MM.1S (cell line): Measurements from ENCODE around the gene TKFC.

Source experiments
- DNase-seq: peaks from one replicate; pipeline ENCODE4 v3.0.0-alpha.2; 2015
- H2AFZ ChIP-seq: fragments of 300-600 bp; sonication (generic); 2 replicates; pipeline ENCODE4 v1.6.0; 2016; ENCODE audit warnings: antibody characterized with exemption, low read length
- H3F3A ChIP-seq: fragments of 300-600 bp; sonication (generic); 2 replicates; pipeline ENCODE4 v1.6.1; 2016; ENCODE audit warnings: mild to moderate bottlenecking, antibody characterized with exemption, low read length, moderate library complexity, mixed read lengths; ENCODE audit not compliant: insufficient read depth
- H3K27ac ChIP-seq: fragments of 300-600 bp; sonication (generic); 2 replicates; pipeline ENCODE4 v1.5.1; 2016; ENCODE audit warnings: mild to moderate bottlenecking, low read length
- H3K27me3 ChIP-seq: fragments of 300-600 bp; sonication (generic); replicated peaks from 2 replicates; pipeline ENCODE4 v1.6.0; 2016; ENCODE audit warnings: low read length; ENCODE audit not compliant: insufficient read depth
- H3K36me3 ChIP-seq: fragments of 300-600 bp; sonication (generic); replicated peaks from 2 replicates; pipeline ENCODE4 v1.6.1; 2016; ENCODE audit warnings: mild to moderate bottlenecking, low read length, mixed read lengths; ENCODE audit not compliant: insufficient read depth
- H3K4me1 ChIP-seq: fragments of 300-600 bp; sonication (generic); 2 replicates; pipeline ENCODE4 v1.6.1; 2016; ENCODE audit warnings: low read length, mixed read lengths
- H3K4me2 ChIP-seq: fragments of 300-600 bp; sonication (generic); 2 replicates; pipeline ENCODE4 v1.6.0; 2016; ENCODE audit warnings: low read depth, low read length
- H3K4me3 ChIP-seq: fragments of 300-600 bp; sonication (generic); 2 replicates; pipeline ENCODE4 v1.5.1; 2016; ENCODE audit warnings: low read length, mixed read lengths
- H3K79me2 ChIP-seq: fragments of 300-600 bp; sonication (generic); 2 replicates; pipeline ENCODE4 v1.6.1; 2016; ENCODE audit warnings: mixed run types, low read length, mixed read lengths
- H3K9ac ChIP-seq: fragments of 300-600 bp; sonication (generic); 2 replicates; pipeline ENCODE4 v1.6.1; 2016; ENCODE audit warnings: low read length, mixed read lengths
- H3K9me2 ChIP-seq: fragments of 300-600 bp; sonication (generic); replicated peaks from 2 replicates; pipeline ENCODE4 v1.6.1; 2016; ENCODE audit warnings: mild to moderate bottlenecking, low read length, mixed read lengths; ENCODE audit not compliant: insufficient read depth
- H3K9me3 ChIP-seq: fragments of 300-600 bp; sonication (generic); replicated peaks from 2 replicates; pipeline ENCODE4 v1.6.1; 2016; ENCODE audit warnings: mild to moderate bottlenecking, low read length, mixed read lengths; ENCODE audit not compliant: insufficient read depth
- H4K20me1 ChIP-seq: fragments of 300-600 bp; sonication (generic); 2 replicates; pipeline ENCODE4 v1.6.1; 2016; ENCODE audit warnings: mild to moderate bottlenecking, low read length, moderate library complexity, mixed read lengths; ENCODE audit not compliant: insufficient read depth
- CTCF ChIP-seq: fragments of 300-600 bp; sonication (generic); IDR thresholded peaks from 2 replicates; pipeline ENCODE4 v1.5.1; 2016; ENCODE audit warnings: antibody characterized with exemption, low read length, mixed read lengths
- EZH2 ChIP-seq: fragments of 300-600 bp; sonication (generic); optimal IDR thresholded peaks from 2 replicates; pipeline ENCODE3; 2017; ENCODE audit warnings: low read depth, mild to moderate bottlenecking, antibody characterized with exemption, low read length, mixed read lengths
- EZH2phosphoT487 ChIP-seq: fragments of 300-600 bp; sonication (generic); IDR thresholded peaks from 2 replicates; pipeline ENCODE4 v1.6.1; 2018; ENCODE audit warnings: antibody characterized with exemption, low read length

TKFC gene

GRCh38 chr11:61297746-61298145 is 35.3 kb upstream of the TKFC start:
- H2AFZ ChIP-seq, result no peak overlapping the region
- no peaks in the 10 kb centered on the region for H3K9me3 ChIP-seq
- no peaks in the 10 kb centered on the region; the same call in 1 of the 2 replicates for H3F3A ChIP-seq
- no peaks in the 10 kb centered on the region for H3K4me1 ChIP-seq
- no peaks in the 10 kb centered on the region for H4K20me1 ChIP-seq
- no peak for DNase-seq
- H3K36me3 ChIP-seq, result peaks cover 8% of the 10 kb centered on the region; the same call in 1 of the 2 replicates
- peaks cover 10% of the 10 kb centered on the region for H3K27me3 ChIP-seq
- no peak overlapping the region for H3K4me3 ChIP-seq
- H3K9ac ChIP-seq, result no peak overlapping the region
- H3K4me2 ChIP-seq, result no peak overlapping the region
- H3K79me2 ChIP-seq, result no peaks in the 10 kb centered on the region
- H3K27ac ChIP-seq, result no peak overlapping the region
- TF ChIP-seq EZH2phosphoT487, result no peak
- no peak for TF ChIP-seq CTCF
- no peak for TF ChIP-seq EZH2
- no peaks in the 10 kb centered on the region for H3K9me2 ChIP-seq

- H3K4me2 ChIP-seq, result no peak overlapping the region
- peaks cover 8% of the 10 kb centered on the region; the same call in 1 of the 2 replicates for H3K36me3 ChIP-seq
- H4K20me1 ChIP-seq, result no peaks in the 10 kb centered on the region
Measured at GRCh38 chr11:61298663-61299244, 34.3 kb upstream of the TKFC start.

GRCh38 chr11:61302550-61302949 is 30.5 kb upstream of the TKFC start:
- H3K36me3 ChIP-seq, result peaks cover 15% of the 10 kb centered on the region; the same call in 1 of the 2 replicates
- H3K4me1 ChIP-seq, result no peaks in the 10 kb centered on the region
- H3K9me2 ChIP-seq, result no peaks in the 10 kb centered on the region
- no peak for DNase-seq
- no peak for TF ChIP-seq EZH2phosphoT487
- TF ChIP-seq CTCF, result no peak
- no peak for TF ChIP-seq EZH2
- H3K9me3 ChIP-seq, result no peaks in the 10 kb centered on the region
- H3K4me3 ChIP-seq, result no peak overlapping the region
- no peak overlapping the region for H3K9ac ChIP-seq
- no peak overlapping the region for H3K4me2 ChIP-seq
- no peak overlapping the region for H3K27ac ChIP-seq
- H3F3A ChIP-seq, result no peaks in the 10 kb centered on the region; the same call in 1 of the 2 replicates
- H3K27me3 ChIP-seq, result no peaks in the 10 kb centered on the region
- no peak overlapping the region for H2AFZ ChIP-seq
- no peaks in the 10 kb centered on the region for H4K20me1 ChIP-seq
- H3K79me2 ChIP-seq, result no peaks in the 10 kb centered on the region

More at GRCh38 chr11:61298663-61299244, 34.3 kb upstream of the TKFC start:
- no peak overlapping the region for H3K9ac ChIP-seq
- H3K27me3 ChIP-seq, result peaks cover 5% of the 10 kb centered on the region
- no peaks in the 10 kb centered on the region for H3K9me3 ChIP-seq
- no peak overlapping the region for H2AFZ ChIP-seq
- H3K79me2 ChIP-seq, result no peaks in the 10 kb centered on the region
- DNase-seq, result no peak
- no peaks in the 10 kb centered on the region for H3K9me2 ChIP-seq
- TF ChIP-seq EZH2phosphoT487 (no peak), CTCF (no peak), EZH2 (no peak)
- no peaks in the 10 kb centered on the region for H3K4me1 ChIP-seq
- H3F3A ChIP-seq, result no peaks in the 10 kb centered on the region; the same call in 1 of the 2 replicates
- H3K4me3 ChIP-seq, result no peak overlapping the region
- no peak overlapping the region for H3K27ac ChIP-seq
